HG03175 (cell line): ENCODE results near the gene GABRG3.
"Not testable (repeated sequence)": the region's sequence is repeated elsewhere in the genome, so short reads cannot be mapped to it uniquely, and the experiment has no call there.

Experiments used
- ATAC-seq: cut with Tn5 transposase; IDR thresholded peaks from one replicate; pipeline ENCODE4 v1.9.1; 2021; ENCODE audit warnings: mild to moderate bottlenecking, moderate library complexity; ENCODE audit not compliant: unreplicated experiment

GABRG3 gene

GRCh38 chr15:26985050-26985449 is 14.1 kb downstream of the GABRG3 start:
- no peak for ATAC-seq

GRCh38 chr15:26996250-26996649 is 25.3 kb downstream of the GABRG3 start:
- ATAC-seq, result no peak

DNA sequence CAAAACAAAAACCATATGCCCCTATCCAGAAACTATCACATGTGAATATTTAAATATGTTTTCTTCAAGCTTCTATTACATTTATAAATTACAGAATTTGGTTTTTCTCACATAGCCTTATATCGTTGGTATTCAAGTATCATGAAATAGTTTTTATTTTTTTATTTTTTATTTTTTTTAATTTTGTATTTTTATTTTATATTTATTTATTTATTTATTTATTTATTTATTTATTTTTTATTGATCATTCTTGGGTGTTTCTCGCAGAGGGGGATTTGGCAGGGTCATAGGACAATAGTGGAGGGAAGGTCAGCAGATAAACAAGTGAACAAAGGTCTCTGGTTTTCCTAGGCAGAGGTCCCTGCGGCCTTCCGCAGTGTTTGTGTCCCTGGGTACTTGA is 32.0 kb downstream of the GABRG3 start:
- not testable (repeated sequence) for ATAC-seq

GRCh38 chr15:27004226-27004625 is 33.2 kb downstream of the GABRG3 start:
- ATAC-seq, result not testable (repeated sequence)

DNA sequence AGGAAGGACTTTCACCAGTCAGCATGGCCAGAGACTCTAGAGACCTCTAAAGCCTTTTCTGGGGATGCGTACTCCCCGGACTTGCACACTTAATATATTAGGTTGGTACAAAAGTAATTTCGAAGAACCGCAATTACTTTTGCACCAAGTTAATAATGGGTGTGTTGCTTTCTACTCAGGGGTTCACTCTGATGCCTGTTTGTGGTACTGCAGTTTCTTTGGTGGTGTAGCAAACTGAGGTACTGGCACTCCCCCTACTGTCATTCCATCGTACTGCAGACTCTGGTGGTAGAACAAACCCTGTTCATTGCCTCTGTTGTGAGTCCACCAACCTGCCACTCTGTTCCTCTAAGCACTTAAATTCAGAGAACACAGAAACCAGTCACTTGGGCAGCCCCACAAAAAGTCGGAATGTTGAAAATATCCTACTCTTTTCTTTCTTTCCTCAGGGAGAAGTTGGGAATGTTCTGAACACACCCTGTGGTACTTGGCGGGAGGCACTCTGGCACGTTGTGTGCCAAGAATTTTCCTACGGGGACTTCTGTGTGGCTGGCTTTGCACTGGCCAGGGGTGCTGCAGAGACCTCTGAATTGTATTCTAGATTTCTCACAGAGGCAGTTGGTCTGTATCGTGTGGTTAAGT is 46.3 kb downstream of the GABRG3 start:
- ATAC-seq, result no peak

DNA sequence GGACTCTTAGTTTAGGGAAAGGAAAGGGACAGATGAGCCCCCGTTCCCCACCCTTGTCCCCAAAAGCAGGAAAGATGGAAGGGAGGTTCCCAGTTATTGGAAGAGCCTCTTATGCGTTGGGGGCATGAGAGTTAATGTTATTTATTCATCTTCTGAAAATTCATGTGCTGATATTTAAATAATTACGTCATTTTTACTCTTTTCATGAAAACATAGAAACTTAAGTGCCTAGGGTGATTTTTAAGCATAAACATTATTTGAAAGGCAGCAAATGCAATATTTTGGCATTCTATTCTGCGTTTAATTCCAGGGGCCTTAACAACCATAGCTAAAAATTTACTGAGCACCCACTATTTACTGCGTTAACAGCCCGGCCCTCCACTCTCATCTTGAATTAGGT is 48.7 kb downstream of the GABRG3 start:
- ATAC-seq, result no peak

DNA sequence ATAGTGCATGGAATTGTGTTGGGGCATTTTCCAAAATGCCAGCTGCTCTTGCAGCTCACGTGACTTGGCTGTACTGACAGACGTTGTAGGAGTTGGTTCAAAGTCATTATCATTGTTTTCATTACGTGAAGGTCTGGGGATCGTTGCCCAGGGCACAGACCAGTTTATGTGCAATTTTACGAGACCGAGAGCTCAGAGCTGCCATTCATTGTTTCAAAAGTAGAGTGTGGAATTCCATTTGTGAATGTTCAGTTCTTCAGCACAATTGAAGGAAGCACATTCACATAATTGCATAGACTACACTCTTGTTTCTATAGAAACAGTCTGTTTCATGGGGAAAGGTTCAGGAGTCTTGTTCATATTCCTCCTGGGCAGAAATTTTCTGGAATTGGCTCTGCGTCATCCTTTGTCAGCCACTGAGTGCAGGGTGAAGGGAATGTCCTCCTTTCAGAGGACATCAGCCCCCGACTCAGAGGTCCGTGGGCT is 54.5 kb downstream of the GABRG3 start:
- ATAC-seq, result no peak

GRCh38 chr15:27027229-27027628 is 56.2 kb downstream of the GABRG3 start:
- ATAC-seq, result no peak

- ATAC-seq, result no peak
Observed at GRCh38 chr15:27028858-27029477, 58.0 kb downstream of the GABRG3 start.

- no peak for ATAC-seq
Observed at GRCh38 chr15:27036210-27036609, 65.2 kb downstream of the GABRG3 start.

GRCh38 chr15:27037501-27037900 is 66.5 kb downstream of the GABRG3 start:
- ATAC-seq, result no peak

GRCh38 chr15:27039152-27039551 is 68.2 kb downstream of the GABRG3 start:
- ATAC-seq, result no peak

DNA sequence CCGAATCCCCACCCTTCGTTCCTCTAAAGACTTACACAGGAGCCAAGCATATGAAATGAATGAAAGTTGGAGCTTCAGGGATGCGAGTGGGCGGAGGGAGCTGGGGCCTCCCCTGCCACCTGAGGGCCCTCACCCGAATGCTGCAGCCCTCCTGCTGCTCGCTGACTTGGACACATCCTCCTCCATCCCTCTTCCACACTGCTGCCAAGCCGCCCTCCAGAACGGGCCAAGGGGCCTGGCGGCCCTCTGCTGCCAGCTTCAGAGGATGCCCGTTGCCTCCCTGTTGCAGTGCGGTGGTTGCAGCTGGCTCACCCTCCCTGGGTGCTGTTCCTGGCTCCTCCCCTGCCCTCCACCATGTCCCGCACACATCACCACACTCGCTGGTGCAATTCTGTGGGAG is 71.2 kb downstream of the GABRG3 start:
- ATAC-seq, result no peak

DNA sequence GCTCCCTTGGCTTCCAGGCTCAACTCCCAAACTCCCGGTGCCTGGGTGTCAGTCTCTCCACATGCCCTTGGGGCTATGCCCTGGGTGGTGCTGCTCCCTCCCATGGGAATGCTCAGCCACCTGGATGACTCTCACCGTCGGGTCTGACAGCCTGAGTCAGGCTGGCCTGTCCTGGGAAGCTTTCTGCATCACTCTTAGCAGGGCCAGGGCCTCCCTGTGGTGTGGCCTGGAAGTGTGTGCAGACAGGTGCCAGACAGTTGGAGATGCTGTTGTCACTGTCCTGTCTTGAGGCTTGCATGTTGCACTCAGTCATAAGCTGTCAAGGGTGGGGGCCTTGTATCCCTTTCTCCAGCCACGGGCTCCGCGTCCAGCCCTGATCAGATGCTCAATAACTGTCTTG is 71.7 kb downstream of the GABRG3 start:
- ATAC-seq, result no peak

- ATAC-seq, result no peak
Observed at GRCh38 chr15:27043770-27044169, 72.8 kb downstream of the GABRG3 start.

DNA sequence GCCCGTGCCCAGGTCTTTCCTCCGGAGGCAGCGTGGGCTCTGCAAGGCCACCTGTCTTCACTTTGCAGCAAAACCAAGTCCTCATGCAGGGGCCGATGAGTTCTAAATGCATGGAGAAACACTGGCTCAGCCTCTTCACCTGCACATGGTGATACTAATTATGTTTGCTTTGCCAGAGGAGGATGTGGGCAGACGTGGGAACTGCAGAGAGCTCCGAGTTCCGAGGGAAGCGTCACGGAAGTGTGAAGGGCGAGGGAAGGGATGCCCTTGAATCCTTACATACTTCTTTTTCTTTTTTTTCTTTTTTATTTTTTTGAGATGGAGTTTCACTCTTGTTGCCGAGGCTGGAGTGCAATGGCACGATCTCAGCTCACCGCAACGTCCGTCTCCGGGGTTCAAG is 74.8 kb downstream of the GABRG3 start:
- no peak for ATAC-seq

DNA sequence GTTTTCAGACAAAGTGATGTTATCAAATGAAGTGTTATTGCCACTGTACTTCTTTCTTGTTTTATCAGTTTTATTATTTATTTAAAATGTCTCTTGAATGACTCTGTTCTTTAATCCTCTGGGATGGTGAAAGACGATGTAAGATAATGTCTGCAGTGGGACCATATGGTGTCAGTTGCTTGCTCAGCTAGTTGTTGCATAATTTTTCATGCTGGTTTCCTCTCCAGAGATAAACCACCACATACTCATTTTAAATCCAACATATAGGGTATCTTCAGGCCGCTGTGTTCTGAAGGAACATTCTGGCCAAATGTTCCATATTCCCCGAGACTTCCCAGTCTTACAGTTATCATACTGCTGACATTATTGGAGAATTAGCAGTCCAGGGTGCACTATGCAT is 75.9 kb downstream of the GABRG3 start:
- ATAC-seq, result no peak

DNA sequence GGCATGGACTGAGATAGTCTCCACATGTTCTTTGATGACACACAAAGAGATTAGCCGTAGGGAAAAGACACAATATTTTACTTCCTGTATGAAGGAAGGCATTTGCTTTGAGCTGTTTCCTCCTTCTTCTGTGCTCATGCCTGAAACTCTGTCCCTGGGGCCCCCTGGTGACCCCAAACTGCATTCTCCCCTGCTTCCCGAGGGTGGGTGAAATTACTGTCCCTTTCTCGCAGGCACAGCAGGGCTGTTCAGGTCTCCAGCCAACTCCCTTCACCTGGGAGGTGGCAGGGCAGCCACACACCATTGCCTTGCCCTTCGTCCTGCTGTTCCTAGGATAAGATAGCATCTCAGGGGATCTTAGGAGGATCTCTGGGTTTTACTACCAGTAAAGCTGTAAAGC is 79.2 kb downstream of the GABRG3 start:
- no peak for ATAC-seq

DNA sequence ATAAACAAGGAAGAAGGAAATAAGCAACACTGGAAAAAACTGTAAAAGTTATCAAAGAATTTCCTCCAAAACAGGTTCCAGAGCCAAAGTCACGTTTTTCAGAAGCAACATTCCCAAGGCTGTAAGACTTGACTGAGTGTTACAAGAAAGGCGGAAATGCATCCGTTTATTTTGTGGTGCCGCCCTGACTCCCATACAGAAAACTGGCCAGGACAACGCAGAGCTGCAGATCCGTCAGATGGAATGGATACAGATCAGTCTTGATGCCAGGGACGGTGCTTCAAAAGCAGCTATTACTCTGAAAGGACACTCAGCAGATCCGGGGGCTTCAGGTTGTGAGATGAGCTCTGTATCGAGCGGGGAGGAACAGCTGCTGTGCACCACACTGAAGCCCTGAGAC is 83.4 kb downstream of the GABRG3 start:
- ATAC-seq, result no peak

- no peak for ATAC-seq
Observed at GRCh38 chr15:27057904-27058645, 87.1 kb downstream of the GABRG3 start.

GRCh38 chr15:27058939-27059338 is 88.0 kb downstream of the GABRG3 start:
- no peak for ATAC-seq

DNA sequence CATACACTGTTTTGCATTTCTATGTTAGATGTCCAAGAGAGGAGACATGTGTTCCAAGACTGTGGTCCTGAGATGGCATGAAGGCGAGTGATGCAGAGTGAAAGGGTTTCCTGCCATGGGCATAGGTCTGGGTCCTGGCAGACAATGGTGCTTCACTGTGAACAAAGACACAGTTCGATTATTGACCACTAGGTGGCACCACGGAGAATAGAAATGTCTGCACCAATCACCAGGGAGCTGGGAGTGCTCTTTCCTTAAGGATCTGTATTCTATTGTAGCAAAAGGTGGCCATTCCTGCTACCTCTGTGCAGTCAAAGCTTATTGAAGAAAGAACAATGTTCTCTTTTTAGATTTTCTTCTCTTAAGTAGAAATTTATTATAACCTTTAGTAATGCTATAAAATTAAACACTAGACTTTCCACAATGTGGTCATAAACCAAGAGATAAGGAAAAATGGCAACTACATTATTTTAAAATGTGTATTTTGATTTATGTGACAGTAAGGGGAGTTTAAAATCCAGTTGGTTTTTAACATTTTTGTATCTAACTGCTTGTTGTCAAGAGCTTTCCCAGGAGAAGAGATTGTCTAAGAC is 88.7 kb downstream of the GABRG3 start:
- no peak for ATAC-seq
